Hepatocyte (in vitro differentiated cells): ENCODE data around the gene NCOA3.

Experiments
- CTCF ChIP-seq: fragments of 200-600 bp; sonication (generic); IDR thresholded peaks from 2 replicates; pipeline ENCODE4 v1.5.1; 2016; ENCODE audit warnings: antibody characterized with exemption, mild to moderate bottlenecking; ENCODE audit not compliant: poor library complexity
- EZH2phosphoT487 ChIP-seq: fragments of 200-600 bp; sonication (generic); IDR thresholded peaks from one replicate; pipeline ENCODE4 v1.6.1; 2018; ENCODE audit warnings: antibody characterized with exemption, mild to moderate bottlenecking, low read depth, moderate library complexity; ENCODE audit not compliant: unreplicated experiment, severe bottlenecking

GRCh38 chr20:47680804-47681529, 179.3 kb downstream of the NCOA3 start:
- TF ChIP-seq CTCF (no peak), EZH2phosphoT487 (no peak)
